NCI-H526 treated with DMSO at 0.1 percent for 48 hours (cell line): ENCODE measurements around the gene ERH.

ENCODE experiments used
- DNase-seq: peaks from one replicate; lab custom pipeline; 2025; lab: John Stamatoyannopoulos, UW

ERH gene

DNA sequence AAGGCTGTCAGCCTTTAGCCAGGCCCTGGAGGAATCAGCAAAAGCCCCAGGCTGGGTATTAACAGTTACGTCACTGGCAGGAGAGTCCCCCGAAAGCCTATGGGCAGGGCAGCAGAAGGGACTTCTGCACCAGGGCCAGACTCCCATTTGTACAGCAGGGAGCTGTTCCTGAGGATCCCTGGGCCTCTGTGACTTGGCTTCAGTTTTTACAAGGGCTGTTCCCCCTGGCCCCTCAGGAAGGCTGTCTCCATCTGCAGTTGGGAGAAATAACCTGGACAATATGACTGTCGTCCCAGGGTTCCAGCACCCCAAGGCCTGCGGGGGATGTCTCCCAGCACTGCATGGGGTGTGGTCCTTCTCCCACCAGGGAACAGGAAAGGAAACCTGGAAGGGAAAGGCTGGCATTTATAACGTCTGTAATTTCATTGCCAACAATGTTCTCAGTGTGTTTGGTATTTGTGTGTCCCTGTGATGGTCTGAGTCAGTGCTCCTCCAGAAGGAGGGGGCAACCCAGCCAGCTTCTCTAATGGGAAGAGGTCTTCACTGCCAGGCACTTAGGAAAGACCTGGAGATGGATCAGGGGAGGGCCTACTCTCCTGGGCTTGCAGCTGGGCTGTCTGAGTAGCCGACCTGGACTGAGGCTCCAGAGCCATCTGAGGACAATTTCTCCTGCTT lies 42.4 kb downstream of the ERH start:
- no peak for DNase-seq

DNA sequence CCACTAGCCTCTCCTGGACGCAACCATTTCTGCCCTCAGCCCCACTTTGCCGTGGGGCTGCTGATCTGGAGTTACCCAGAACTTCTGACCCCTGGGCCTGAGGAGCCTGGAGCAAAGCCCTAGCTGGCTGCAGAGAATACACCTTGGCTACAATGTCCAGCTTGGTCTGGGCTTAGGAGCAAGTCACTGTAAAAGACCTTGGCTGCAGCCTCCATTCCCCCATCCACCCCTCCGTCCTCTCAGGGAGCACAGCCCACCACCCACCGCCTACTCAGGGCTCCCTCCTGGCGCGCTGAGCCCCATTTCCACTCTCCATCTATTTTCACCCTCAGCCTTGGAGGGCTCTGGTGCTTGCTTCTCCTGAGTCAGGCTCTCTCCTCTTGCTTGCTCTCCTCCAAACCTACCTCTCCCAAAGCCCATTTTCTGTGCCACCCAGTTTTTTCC lies 42.9 kb downstream of the ERH start:
- DNase-seq, result no peak

DNA sequence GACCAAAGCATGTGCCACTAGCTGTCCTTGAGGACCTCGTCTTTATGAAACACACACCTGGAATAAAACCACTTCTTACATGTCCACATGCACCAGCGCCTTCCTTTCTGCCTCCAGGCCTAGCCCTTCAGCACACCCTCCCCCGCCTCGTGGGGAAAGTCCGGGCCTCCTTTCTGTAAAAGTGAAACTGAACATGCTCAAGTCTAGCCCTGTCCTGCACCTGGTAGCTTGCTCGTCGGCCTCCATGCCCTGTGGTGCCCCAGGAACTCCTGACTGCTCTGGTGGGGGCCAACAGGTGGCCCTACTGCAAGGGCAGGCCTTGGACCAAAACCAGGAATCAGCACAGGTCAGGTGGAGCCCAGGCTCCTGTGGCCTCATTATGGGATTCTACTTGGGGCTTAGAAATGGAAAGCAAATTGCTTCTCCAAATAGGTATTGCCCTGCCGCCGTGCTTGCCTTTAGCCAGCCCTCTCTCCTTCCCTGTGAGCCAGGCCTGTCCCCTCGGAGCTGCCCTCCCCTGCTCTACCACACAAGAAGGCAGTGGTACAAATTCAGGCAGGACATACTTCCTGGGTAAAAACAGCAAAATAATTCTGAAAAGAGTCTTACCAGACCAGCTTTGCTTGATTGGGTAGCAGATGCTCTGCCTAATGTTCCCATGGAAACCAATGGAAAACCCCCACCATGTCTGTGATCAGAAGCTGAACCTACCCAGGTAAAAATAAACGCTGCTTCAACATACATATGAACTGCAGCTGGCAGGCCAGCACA lies 43.5 kb downstream of the ERH start:
- DNase-seq, result no peak

DNA sequence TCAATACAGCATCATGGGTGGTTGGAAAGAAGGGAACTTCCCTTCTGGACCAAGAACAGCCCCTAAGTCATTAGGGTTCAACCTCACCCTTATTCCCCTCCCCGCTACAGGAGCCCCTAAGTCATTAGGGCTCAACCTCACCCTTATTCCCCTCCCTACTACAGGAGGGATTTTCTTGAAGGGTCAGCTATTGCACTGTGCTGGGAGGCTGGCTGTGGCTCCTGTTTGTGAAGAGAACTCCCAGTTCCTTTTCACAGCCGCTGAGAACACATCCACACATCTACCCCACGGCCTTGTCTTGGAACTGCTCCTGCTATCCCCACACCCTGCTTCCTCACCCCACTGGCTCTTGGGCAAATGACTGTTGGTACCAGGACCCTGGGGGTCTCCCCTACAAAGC lies 44.9 kb downstream of the ERH start:
- no peak for DNase-seq

DNA sequence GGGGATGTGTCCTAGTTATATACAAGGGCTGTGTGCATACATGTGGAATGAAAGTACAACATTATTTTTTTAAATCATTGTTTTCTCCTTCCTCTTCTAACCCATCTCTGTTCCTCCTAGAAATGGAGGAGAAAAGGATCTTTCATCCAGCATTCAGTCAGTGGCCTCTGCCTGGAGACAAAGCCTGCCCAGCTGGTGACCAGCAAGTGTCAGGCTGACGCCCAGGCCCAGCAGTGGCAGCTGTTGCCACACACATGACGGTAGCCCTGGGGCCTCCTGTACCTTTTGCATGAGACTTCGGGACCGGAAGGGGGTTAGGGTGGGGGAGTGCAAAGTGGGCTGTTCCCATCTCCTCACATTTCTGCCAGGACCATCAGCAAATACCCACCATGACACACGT lies 46.2 kb downstream of the ERH start:
- DNase-seq, result no peak

DNA sequence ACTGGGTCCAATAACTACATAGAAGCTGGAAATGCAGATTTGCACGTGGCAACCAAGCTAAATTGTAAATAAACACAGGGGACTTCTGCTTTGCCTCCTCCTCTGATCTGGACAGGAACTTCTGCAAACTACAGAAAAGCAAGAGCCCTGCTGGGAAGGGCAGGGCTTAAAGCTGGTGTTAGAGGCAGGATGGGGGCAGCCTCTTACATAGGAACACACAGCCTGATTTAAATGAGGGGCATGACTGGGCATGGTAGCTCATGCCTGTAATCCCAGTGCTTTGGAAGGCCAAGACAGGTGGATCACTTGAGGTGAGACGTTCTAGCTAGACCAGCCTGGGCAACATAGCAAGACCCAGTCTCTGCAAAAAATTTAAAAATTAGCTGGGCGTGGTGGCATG lies 46.7 kb downstream of the ERH start:
- DNase-seq, result no peak

DNA sequence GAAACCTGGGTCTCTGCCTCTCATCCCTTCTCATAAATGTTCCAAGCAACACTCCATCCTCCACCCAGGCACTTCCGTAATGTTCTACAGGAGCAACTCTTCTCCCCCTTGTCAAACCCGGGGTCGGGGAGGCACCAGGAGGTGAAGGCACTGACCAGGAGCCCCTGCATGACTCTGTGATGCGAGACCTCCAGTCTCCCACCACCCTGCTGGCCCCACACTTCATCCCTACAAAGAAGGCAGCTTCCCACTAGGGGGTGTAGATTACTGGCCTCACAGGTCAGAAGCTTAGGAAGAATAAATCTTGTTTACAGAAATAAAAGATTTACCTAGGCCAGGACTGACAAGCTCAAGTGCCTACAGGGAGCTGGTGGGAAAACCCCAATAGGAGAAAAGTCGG lies 47.2 kb downstream of the ERH start:
- DNase-seq, result no peak

DNA sequence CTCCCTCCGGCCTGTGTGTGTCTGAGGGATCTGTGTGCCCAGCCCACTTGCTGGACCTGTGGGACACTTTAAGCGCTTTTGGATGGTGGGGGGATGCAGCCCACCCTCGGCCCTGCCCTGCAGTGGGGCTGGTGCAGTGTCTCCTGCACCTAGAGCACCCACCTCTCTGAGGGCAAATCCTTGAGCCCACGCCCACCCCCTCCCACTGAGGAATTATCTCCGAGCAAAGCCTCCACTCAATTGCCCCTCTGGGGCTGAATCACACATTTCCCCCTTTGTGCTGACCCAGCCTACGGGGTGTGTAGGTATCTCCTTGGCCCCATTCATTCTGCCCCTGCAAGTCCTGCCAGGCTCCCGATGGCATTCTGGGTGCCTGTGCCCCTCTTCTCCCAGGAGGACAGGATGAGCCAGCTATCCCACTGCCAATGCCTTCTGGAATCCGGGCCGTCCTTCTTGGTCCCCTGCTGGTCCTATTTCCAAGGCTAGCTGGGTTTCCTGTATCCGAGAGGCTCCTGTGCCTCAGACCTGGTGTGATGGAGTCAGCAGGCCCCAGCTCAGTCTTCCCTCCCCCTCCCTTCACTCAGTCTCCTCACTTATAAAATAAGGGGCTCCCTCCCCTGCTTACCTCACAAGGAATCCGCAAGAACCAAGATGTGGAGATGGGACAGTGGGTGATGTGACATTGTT lies 48.9 kb downstream of the ERH start:
- DNase-seq, result no peak

DNA sequence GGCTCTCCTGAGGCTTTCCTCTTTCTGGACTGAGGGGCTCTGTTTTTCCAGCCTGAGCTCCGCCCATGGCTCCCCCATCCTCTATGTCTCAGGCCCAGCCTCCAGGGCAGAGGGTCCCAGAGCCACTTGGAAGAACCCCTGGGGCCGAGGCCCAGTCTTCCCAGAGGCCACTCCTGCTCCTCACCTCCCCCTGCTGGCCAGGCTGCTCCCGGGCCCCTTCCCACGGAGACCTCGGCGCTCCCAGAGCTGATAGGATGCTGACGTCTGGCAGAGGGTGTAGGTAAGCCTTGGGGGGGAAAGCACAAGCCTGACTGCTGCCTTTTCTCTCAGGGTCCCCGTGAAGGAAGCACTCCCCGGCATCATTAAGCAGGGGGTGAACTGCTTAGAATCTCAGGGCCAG lies 51.4 kb downstream of the ERH start:
- DNase-seq, result no peak

DNA sequence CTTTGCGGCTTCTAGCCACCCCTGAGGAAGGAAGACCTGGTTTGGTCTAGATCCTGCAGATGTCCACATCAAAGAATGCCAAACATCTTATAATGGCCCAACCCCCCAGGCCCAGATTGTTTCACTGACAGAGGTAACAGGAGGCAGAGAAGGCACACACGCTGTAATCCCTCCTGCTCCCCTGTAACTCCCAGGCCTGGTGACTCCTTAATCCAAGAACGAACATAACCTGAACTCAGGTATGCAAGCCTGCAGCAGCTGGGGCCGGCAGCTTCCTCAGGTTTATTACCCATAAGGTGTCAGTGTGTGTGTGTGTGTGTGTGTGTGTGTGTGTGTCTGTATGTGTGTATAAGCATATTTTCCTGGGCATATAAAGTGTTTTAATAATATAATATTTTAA lies 52.7 kb downstream of the ERH start:
- no peak for DNase-seq

DNA sequence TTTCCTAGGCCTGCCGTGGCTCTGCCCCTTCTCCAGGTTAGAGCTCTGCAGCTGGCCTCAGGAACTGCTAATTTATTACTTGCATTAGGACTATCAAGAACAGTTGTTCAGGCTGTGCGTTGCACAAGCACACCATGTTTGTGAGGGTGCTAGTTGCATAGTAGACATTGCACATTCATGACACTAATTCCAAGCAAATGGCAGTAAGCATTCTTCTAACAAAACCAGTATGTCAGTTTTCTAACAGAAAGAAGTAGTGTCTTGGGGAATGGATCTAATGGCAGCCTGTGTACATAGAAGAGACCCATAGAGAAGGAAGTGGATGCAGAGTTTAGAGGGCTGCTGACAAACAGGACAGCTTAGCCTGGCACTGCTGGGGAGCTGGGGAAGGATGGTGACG lies 53.9 kb downstream of the ERH start:
- DNase-seq, result no peak

DNA sequence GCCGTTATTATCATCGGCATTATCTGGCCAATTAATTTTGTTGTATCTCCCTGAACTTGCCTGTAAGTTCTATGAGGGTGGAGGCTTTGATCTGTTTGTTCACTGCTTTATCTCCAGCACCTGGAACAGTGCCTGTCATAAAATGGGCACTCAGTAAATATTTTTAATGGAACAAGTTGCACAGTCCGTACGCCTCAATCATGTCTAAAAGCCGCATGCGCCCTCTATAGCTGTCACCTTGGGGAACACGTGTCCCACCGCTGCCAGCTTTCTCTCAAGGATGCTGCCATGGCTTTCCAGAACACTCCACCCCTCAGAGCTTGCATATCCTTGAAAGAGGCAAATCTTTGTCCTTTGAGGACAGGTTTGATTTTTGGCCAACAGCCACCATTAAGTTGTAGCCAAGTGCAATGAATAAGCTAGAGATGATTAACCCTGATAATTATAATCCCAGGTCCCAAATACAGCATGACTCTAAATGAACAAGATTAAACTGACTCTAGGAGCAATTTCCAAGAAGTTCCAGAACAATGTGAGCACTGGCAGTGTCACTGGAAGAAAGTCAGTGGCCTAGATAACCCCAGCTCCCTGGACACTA lies 55.1 kb downstream of the ERH start:
- DNase-seq, result no peak

DNA sequence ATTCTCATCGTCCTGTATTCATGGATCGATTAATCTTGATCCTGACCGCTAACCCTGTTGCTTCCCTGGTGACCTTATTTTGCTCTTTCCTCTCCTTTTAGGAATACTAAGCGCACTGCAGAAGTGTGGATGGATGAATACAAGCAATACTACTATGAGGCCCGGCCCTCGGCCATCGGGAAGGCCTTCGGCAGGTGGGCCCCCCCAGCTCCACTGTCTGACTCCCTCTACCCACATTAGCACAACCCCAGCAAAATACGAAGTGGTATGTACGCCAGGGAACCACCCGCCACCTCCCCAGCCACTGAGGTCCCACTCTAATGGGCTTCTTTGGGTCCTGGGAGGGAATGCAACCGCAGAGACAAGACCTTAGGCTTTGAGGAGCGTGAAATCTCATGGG lies 58.7 kb downstream of the ERH start:
- DNase-seq, result no peak

DNA sequence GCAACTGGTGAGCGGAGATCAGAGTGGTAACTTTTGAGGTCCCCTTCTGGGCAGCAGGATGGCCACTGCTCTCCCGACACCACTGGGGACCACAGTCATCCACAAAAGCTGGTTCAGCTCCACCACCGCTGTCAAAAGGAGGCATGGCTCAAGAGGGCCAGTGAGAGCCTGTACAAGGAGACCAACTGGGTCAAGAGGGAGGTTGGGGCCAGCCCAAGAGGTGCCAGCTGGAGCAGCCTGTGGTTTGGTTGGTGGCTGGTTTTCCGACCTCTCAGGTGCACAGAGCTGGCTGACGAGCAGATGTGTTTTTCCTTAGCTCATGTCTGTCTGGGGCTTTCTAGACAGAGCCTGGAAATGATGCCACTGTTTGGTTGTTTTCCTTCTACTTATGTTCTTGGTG lies 60.1 kb downstream of the ERH start:
- DNase-seq, result no peak

DNA sequence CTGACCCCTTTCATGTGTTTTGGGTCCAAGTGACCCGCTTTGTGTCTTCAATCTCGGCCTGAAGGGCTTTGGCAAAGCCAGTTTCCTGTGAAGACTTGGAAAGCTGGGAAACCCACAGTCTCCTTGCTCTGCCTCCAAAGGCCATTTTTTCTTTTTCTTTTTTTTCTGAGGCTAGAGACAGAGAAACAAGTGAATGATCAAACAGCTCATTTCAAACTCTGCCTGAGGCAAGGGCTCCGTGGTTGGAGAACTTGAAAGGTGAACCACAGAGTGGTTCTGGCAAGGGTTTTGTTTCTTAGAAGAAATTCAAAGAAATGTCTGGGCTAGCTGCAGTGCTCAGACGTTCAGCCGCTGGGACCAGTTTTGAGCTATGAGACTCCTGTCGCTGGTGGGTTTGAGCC lies 62.7 kb downstream of the ERH start:
- DNase-seq, result no peak

DNA sequence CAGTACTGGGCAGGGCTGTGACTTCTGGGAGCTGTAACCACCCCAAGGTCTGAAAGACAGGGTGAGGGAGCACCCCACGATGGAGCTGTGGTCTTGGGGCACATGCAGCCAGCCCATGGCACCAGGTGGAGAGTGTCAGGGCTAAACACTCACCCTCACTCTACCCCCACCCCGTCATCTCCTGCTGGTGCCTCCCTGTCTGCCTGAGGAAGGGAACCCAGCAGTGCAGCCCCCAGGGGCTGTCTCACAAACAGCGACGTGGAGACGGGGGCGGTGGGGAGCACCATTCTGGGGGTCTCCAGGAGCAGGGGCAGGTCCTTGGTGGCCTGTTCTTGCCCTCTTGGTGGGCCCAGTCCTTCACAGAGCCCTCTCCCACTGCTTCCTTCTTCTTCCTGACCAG lies 63.5 kb downstream of the ERH start:
- DNase-seq, result no peak

DNA sequence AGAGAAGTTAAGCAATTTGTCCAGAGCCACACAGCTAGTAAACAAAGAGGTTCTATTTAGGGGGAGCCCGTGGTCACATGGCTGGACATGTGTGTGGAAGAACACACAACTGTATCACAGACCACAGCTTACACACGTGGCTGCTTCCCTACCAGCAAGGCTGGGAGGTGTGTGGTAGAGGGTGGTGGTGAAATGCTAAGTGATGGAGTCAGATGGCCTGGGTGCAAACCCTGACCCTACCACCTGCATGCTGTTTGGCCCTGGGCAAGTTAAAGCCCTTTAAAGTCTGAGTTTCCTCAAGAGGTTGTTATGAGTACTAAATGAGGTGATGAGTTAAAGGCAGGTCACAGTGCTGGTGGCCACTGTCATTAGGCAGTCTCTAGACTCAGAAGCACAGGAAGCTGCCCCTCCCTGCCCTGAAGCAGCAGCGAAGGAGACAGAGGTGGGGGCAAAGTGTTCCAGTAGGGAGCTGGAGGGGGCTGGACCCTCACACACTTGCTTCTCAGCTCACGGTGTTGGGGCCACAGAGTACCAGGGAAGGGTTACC lies 64.2 kb downstream of the ERH start:
- DNase-seq, result no peak

DNA sequence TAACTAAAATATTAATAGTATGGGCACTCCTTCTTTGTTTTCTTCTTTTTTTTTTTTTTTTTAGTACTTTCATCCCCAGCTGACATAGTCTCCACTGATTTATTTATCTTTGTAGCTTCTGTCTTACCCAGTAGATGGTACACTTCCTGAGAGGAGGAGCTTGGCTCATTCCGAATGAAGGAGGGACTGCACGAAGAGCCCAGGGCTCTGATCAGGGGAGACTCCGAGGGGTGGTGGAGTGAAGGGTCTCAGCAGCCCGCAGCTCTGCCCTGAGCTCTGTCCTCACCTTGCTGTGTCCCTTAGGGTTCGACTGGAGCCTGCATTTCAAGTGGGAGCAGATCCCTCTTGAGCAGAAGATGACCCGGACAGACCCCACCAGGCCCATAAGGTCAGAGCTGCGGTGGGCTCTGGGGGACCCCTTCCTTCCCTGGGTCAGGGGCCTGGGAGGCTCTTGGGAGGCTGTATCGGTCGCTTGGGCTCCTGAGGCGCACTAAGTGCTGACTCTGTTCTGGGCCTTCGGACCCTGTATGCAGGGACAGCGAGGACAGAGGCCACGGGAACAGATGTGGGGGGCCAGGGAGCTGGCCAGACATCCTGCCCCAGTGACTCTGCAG lies 65.2 kb downstream of the ERH start:
- DNase-seq, result no peak

DNA sequence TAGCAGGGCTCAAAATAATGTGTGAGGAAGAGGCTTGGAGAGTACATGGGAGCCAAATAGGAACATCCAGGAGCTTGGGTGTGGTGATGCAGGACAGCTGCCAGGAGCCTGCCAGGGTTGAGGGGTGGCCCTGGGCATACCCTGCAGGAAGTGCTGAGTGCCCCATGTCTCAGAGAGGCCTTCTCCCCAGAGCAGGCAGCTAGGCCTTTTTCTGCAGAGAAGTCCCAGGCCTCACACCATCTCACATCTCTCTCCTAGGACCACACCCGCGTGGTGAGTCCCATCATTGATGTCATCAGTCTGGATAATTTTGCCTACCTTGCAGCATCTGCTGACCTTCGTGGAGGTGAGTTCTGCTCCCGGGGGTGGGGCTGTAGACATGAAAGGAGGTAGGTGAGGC lies 66.9 kb downstream of the ERH start:
- no peak for DNase-seq
